ENCODE measurements around the gene PRKN.

- TF ChIP-seq CTCF (IDR thresholded peaks at IDR 0.05): no peak
- no peak for TF ChIP-seq POLR2A (IDR thresholded peaks at IDR 0.05)
Observed at GRCh38 chr6:162190981-162191380, 536.6 kb downstream of the PRKN start.
